A673 (cell line): ENCODE results near the gene ROR2. TPM values are rescaled to one million over a fixed set of nuclear protein-coding genes. Genes with fewer than 3 reads are reported as not detected.
"Not testable (repeated sequence)": the region's sequence is repeated elsewhere in the genome, so short reads cannot be mapped to it uniquely, and the experiment has no call there.

ENCODE experiments used
- BruUV-seq: library from RNA; stranded (reverse); fragments of 400-500 nt; replicated peaks from 2 replicates; lab custom pipeline; 2021; lab: Mats Ljungman, UMichigan
- CTCF ChIA-PET: fragments of 300-600 bp; sonication (Branson Sonifier 250); formaldehyde crosslinking; loops from one replicate; lab custom pipeline; 2022; ENCODE audit warnings: antibody characterized with exemption; lab: Charles Lee
- POLR2A ChIA-PET: fragments of 300-600 bp; sonication (Branson Sonifier 250); formaldehyde crosslinking; loops from one replicate; lab custom pipeline; 2022; ENCODE audit warnings: antibody characterized with exemption; ENCODE audit not compliant: low non-redundant PET; lab: Charles Lee
- DNase-seq: peaks from one replicate; pipeline ENCODE4 v3.0.0-alpha.2; 2015; ENCODE audit warnings: low spot score
- H3K27ac ChIP-seq: fragments of 200-600 bp; sonication (generic); 2 replicates; pipeline ENCODE4 v1.5.1; 2016; ENCODE audit warnings: mixed run types, low read depth, mild to moderate bottlenecking, mixed read lengths, antibody characterized with exemption, low read length; ENCODE audit not compliant: poor library complexity, severe bottlenecking
- H3K27me3 ChIP-seq: fragments of 200-600 bp; sonication (generic); replicated peaks from 2 replicates; pipeline ENCODE4 v1.6.1; 2017; ENCODE audit warnings: mixed run types, low read depth, mild to moderate bottlenecking, mixed read lengths, antibody characterized with exemption, low read length; ENCODE audit not compliant: insufficient read depth, poor library complexity
- H3K36me3 ChIP-seq: fragments of 200-600 bp; sonication (generic); 2 replicates; pipeline ENCODE4 v1.6.1; 2016; ENCODE audit warnings: mixed run types, mild to moderate bottlenecking, mixed read lengths, antibody characterized with exemption, low read length; ENCODE audit not compliant: insufficient read depth, poor library complexity, severe bottlenecking
- H3K4me1 ChIP-seq: fragments of 200-600 bp; sonication (generic); 2 replicates; pipeline ENCODE4 v1.6.1; 2017; ENCODE audit warnings: mixed run types, mild to moderate bottlenecking, mixed read lengths, antibody characterized with exemption, low read length; ENCODE audit not compliant: insufficient read depth, poor library complexity, severe bottlenecking
- H3K4me3 ChIP-seq: fragments of 200-600 bp; sonication (generic); 2 replicates; pipeline ENCODE4 v1.5.1; 2016; ENCODE audit warnings: low read depth, mixed run types, mild to moderate bottlenecking, mixed read lengths, low read length; ENCODE audit not compliant: poor library complexity, severe bottlenecking
- H3K9me3 ChIP-seq: fragments of 200-600 bp; sonication (generic); 2 replicates; pipeline ENCODE4 v1.6.1; 2016; ENCODE audit warnings: mixed run types, low read depth, mild to moderate bottlenecking, mixed read lengths, antibody characterized with exemption, low read length; ENCODE audit not compliant: poor library complexity, severe bottlenecking
- CTCF ChIP-seq: fragments of 300-800, 200-600 bp; sonication (generic); conservative IDR thresholded peaks from 2 replicates; pipeline ENCODE4 v1.5.1; 2017; ENCODE audit warnings: low read depth, mild to moderate bottlenecking, antibody characterized with exemption, low read length, moderate library complexity, mixed read lengths
- EZH2 ChIP-seq: fragments of 200-600 bp; sonication (generic); IDR thresholded peaks from 2 replicates; pipeline ENCODE4 v1.6.1; 2017; ENCODE audit warnings: borderline replicate concordance, low read depth, mild to moderate bottlenecking, mixed read lengths, antibody characterized with exemption, low read length; ENCODE audit not compliant: poor library complexity, severe bottlenecking
- intact Hi-C: fragments of 100-400 bp; cut with micrococcal nuclease; formaldehyde crosslinking; loops from one replicate; pipeline ENCODE4 v1.10.0; 2022; ENCODE audit not compliant: unreplicated experiment
- total RNA-seq: library from RNA; stranded (reverse); gene quantifications from 2 replicates; pipeline ENCODE4 v1.2.3, GENCODE V29; 2021

The ROR2 gene
- total RNA-seq, 1 experiment from 2014 or later, result 12.3 TPM

DNA sequence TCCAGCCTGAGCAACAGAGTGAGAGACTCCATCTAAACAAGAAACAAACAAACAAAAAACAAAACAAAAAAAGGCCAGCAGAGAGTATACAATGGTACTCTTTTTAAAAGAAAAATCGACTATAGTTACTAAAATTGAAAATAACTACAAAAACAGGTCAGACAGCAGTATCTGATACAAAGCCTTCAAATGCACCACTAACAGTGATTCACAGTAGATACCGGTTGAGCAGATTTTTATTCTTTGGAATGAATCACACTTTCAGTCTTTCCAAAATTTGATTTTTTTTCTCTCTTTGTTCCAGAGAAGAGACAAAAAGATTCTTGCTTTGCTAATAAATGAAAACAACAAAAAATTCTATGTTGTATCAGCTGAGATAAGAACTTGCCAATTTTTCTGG, 36.9 kb downstream of the ROR2 start:
- DNase-seq, result no peak
- no peak for TF ChIP-seq EZH2
- Histone ChIP-seq H3K4me1 (peaks cover 11% of the 10 kb centered on the region), H3K27me3 (no peaks in the 10 kb centered on the region), H3K4me3 (no peak overlapping the region), H3K27ac (no peak overlapping the region), H3K9me3 (no peaks in the 10 kb centered on the region), H3K36me3 (no peaks in the 10 kb centered on the region)
- intact Hi-C loops, result no loop called here
- BruUV-seq, result no TSS peak
- CTCF ChIA-PET, result no interaction called here
- POLR2A ChIA-PET, result no interaction called here

- BruUV-seq, result no TSS peak
- POLR2A ChIA-PET, result interaction anchor here (0.7 kb wide), 1 partner anchor 75 kb away, joined by 3 read pairs; no protein-coding TSS in a partner anchor
- no peaks in the 10 kb centered on the region for H3K36me3 ChIP-seq
Measured at GRCh38 chr9:91911657-91912056, 38.4 kb downstream of the ROR2 start.

GRCh38 chr9:91909256-91909655, 40.8 kb downstream of the ROR2 start:
- H3K27ac ChIP-seq, intact Hi-C loops, POLR2A ChIA-PET, H3K36me3 ChIP-seq, H3K27me3 ChIP-seq, DNase-seq, CTCF ChIA-PET, H3K9me3 ChIP-seq, H3K4me3 ChIP-seq, BruUV-seq: not testable (repeated sequence)
- H3K4me1 ChIP-seq, result peaks cover 45% of the 10 kb centered on the region

More at GRCh38 chr9:91911657-91912056, 38.4 kb downstream of the ROR2 start:
- H3K4me3 ChIP-seq, result no peak overlapping the region
- DNase-seq, result no peak
- peaks cover 25% of the 10 kb centered on the region for H3K4me1 ChIP-seq
- TF ChIP-seq EZH2 (no peak), CTCF (no peak)
- CTCF ChIA-PET, result no interaction called here
- no peaks in the 10 kb centered on the region for H3K9me3 ChIP-seq
- H3K27ac ChIP-seq, result no peak overlapping the region
- intact Hi-C loops, result no loop called here
- no peaks in the 10 kb centered on the region for H3K27me3 ChIP-seq

- no peak overlapping the region for H3K27ac ChIP-seq
- ChIA-PET CTCF (no interaction called here), POLR2A (no interaction called here)
- H3K36me3 ChIP-seq, result no peaks in the 10 kb centered on the region
- TF ChIP-seq EZH2 (no peak), CTCF (no peak)
- no peaks in the 10 kb centered on the region for H3K27me3 ChIP-seq
- peaks cover 50% of the 10 kb centered on the region for H3K4me1 ChIP-seq
- intact Hi-C loops, result no loop called here
- BruUV-seq, result no TSS peak
- H3K9me3 ChIP-seq, result no peaks in the 10 kb centered on the region
- no peak overlapping the region for H3K4me3 ChIP-seq
- DNase-seq, result no peak
Measured at GRCh38 chr9:91908746-91909145, 41.3 kb downstream of the ROR2 start.
